ENCODE results near the gene ITIH1. TPM values are rescaled to one million over a fixed set of nuclear protein-coding genes. Genes with fewer than 3 reads are reported as not detected.
"Not testable (repeated sequence)": the region's sequence is repeated elsewhere in the genome, so short reads cannot be mapped to it uniquely, and the experiment has no call there.

ITIH1 gene
- total RNA-seq, 1 donor from 2014 or later: not detected

- TF ChIP-seq EZH2 (IDR thresholded peaks at IDR 0.05; ENCODE audit: insufficient read depth, low read length): no peak
- TF ChIP-seq, protein P1, sequence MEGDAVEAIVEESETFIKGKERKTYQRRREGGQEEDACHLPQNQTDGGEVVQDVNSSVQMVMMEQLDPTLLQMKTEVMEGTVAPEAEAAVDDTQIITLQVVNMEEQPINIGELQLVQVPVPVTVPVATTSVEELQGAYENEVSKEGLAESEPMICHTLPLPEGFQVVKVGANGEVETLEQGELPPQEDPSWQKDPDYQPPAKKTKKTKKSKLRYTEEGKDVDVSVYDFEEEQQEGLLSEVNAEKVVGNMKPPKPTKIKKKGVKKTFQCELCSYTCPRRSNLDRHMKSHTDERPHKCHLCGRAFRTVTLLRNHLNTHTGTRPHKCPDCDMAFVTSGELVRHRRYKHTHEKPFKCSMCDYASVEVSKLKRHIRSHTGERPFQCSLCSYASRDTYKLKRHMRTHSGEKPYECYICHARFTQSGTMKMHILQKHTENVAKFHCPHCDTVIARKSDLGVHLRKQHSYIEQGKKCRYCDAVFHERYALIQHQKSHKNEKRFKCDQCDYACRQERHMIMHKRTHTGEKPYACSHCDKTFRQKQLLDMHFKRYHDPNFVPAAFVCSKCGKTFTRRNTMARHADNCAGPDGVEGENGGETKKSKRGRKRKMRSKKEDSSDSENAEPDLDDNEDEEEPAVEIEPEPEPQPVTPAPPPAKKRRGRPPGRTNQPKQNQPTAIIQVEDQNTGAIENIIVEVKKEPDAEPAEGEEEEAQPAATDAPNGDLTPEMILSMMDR (IDR thresholded peaks at IDR 0.05; ENCODE audit: insufficient read depth, low read depth, low read length): no peak
These were observed 1.5 kb upstream of the ITIH1 start for GRCh38 chr3:52775877-52776276.

DNA sequence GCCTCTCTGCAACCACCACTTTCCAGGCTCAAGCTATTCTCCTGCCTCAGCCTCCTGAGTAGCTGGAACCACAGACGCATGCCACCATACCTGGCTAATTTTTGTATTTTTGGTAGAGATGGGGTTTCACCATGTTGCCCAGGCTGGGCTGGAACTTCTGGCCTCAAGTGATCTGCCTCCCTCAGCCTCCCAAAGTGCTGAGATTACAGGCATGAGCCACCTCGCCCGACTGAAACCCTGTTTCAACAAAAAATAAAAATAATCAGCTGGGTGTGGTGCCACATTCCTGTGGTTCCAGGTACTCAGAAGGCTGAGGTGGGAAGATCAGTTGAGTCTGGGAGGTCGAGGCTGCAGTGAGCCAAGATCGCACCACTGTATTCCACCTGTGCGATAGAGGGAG lies 913 bp upstream of the ITIH1 start:
- H3K27me3 ChIP-seq (ENCODE audit: insufficient read depth, low read length); DNase-seq (ENCODE audit: low read depth); H3K79me2 ChIP-seq (ENCODE audit: insufficient read depth, low read length); H4K20me1 ChIP-seq (ENCODE audit: insufficient read depth, low read length); H3K4me1 Mint-ChIP-seq (ENCODE audit: low read depth, unreplicated experiment); H3K27ac ChIP-seq (ENCODE audit: low read depth, low read length); FAIRE-seq; H3K36me3 ChIP-seq (ENCODE audit: insufficient read depth, low read length); H3K4me3 ChIP-seq (ENCODE audit: insufficient read depth, low read depth, low read length); H3K27ac Mint-ChIP-seq (ENCODE audit: unreplicated experiment); H3K9ac ChIP-seq (ENCODE audit: low read length); H3K9me3 Mint-ChIP-seq (ENCODE audit: unreplicated experiment); H3K36me3 Mint-ChIP-seq (ENCODE audit: low read depth, unreplicated experiment); H2AFZ ChIP-seq (ENCODE audit: low read depth, low read length); H3K4me1 ChIP-seq (ENCODE audit: insufficient read depth, low read length); H3K4me3 Mint-ChIP-seq (ENCODE audit: unreplicated experiment); H3K4me2 ChIP-seq (ENCODE audit: low read length); H3K9me3 ChIP-seq (ENCODE audit: insufficient read depth, low read depth, low read length): not testable (repeated sequence)
- peaks cover 38% of the 10 kb centered on the region for H3K27me3 Mint-ChIP-seq (ENCODE audit: low read depth, unreplicated experiment)

More at GRCh38 chr3:52775877-52776276, 1.5 kb upstream of the ITIH1 start:
- peak overlapping the region; percentile 34 for H2AFZ ChIP-seq (ENCODE audit: low read depth, low read length)
- H3K4me1 ChIP-seq (ENCODE audit: insufficient read depth, low read length): peaks cover 5% of the 10 kb centered on the region
- no peaks in the 10 kb centered on the region for H3K9me3 ChIP-seq (ENCODE audit: insufficient read depth, low read depth, low read length)
- H3K27me3 Mint-ChIP-seq (ENCODE audit: low read depth, unreplicated experiment): peaks cover 31% of the 10 kb centered on the region
- H3K4me3 ChIP-seq (ENCODE audit: insufficient read depth, low read depth, low read length): no peak overlapping the region
- no peaks in the 10 kb centered on the region for H3K36me3 Mint-ChIP-seq (ENCODE audit: low read depth, unreplicated experiment)
- H4K20me1 ChIP-seq (ENCODE audit: insufficient read depth, low read length): no peaks in the 10 kb centered on the region
- no peak overlapping the region for H3K4me2 ChIP-seq (ENCODE audit: low read length)
- no peaks in the 10 kb centered on the region for H3K9me3 Mint-ChIP-seq (ENCODE audit: unreplicated experiment)
- H3K4me1 Mint-ChIP-seq (ENCODE audit: low read depth, unreplicated experiment): peaks cover 4% of the 10 kb centered on the region
- DNase-seq (ENCODE audit: low read depth) (no peak), FAIRE-seq (no peak)
- no peak overlapping the region for H3K4me3 Mint-ChIP-seq (ENCODE audit: unreplicated experiment)
- H3K36me3 ChIP-seq (ENCODE audit: insufficient read depth, low read length): no peaks in the 10 kb centered on the region
- no peak overlapping the region for H3K9ac ChIP-seq (ENCODE audit: low read length)
- H3K27me3 ChIP-seq (ENCODE audit: insufficient read depth, low read length): no peaks in the 10 kb centered on the region
- H3K27ac ChIP-seq (ENCODE audit: low read depth, low read length): no peak overlapping the region
- no peak overlapping the region for H3K27ac Mint-ChIP-seq (ENCODE audit: unreplicated experiment)
- H3K79me2 ChIP-seq (ENCODE audit: insufficient read depth, low read length): no peaks in the 10 kb centered on the region

DNA sequence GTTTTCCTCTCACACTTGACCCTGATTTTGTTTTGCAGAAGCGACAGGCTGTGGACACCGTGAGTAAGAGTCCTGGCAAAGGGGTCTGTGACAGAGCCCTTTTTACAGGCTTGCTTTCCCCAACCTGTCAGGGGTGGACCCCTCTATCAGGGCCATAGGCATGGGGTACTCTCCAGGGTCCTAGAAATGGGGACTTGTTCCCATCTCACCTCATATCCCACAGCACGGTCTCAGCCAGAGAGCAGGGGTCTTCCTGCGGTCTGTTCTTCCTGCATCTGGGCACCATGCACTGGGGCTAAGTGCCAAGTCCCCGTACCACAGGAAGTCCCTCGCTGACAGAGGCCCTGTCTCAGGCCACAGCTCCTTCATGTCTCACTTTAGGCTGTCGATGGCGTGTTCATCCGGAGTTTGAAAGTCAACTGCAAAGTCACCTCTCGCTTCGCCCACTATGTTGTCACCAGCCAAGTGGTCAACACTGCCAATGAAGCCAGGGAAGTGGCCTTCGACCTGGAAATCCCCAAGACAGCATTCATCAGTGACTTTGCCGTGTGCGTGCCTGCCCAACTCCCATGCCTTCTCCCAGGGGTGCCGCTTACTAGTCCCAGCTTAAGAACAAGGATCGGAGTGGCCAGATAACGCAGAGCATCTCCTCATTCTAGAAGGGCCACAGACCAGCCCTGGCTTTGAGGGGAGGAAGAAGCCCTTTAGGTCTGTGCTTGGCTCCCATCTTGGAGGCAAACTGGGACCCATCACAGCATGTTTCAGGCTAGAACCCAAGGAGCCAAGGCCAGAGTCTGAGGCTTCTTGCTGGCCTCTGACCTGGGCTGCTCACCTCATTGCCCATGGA lies 783 bp downstream of the ITIH1 start:
- Mint-ChIP-seq H3K36me3 (ENCODE audit: low read depth, unreplicated experiment) (no peaks in the 10 kb centered on the region), H3K9me3 (ENCODE audit: unreplicated experiment) (no peaks in the 10 kb centered on the region), H3K4me3 (ENCODE audit: unreplicated experiment) (no peak overlapping the region), H3K27me3 (ENCODE audit: low read depth, unreplicated experiment) (peaks cover 54% of the 10 kb centered on the region), H3K27ac (ENCODE audit: unreplicated experiment) (no peak overlapping the region), H3K4me1 (ENCODE audit: low read depth, unreplicated experiment) (no peaks in the 10 kb centered on the region)
- Histone ChIP-seq H2AFZ (ENCODE audit: low read depth, low read length) (no peak overlapping the region), H3K27ac (ENCODE audit: low read depth, low read length) (no peak overlapping the region), H3K79me2 (ENCODE audit: insufficient read depth, low read length) (no peaks in the 10 kb centered on the region), H3K9ac (ENCODE audit: low read length) (no peak overlapping the region), H3K36me3 (ENCODE audit: insufficient read depth, low read length) (no peaks in the 10 kb centered on the region), H3K27me3 (ENCODE audit: insufficient read depth, low read length) (peaks cover 11% of the 10 kb centered on the region), H4K20me1 (ENCODE audit: insufficient read depth, low read length) (no peaks in the 10 kb centered on the region), H3K4me1 (ENCODE audit: insufficient read depth, low read length) (no peaks in the 10 kb centered on the region), H3K9me3 (ENCODE audit: insufficient read depth, low read depth, low read length) (no peaks in the 10 kb centered on the region), H3K4me3 (ENCODE audit: insufficient read depth, low read depth, low read length) (no peak overlapping the region), H3K4me2 (ENCODE audit: low read length) (no peak overlapping the region)
- DNase-seq (ENCODE audit: low read depth) (no peak), FAIRE-seq (no peak)
- TF ChIP-seq EZH2 (IDR thresholded peaks at IDR 0.05; ENCODE audit: insufficient read depth, low read length): no peak
- TF ChIP-seq, protein P1 (IDR thresholded peaks at IDR 0.05; ENCODE audit: insufficient read depth, low read depth, low read length): no peak

Data from astrocyte (in vitro differentiated cells and primary cell).